ENCODE measurements around the gene HAUS8. TPM values are rescaled to one million over a fixed set of nuclear protein-coding genes. Genes with fewer than 3 reads are reported as not detected.

The HAUS8 gene
- total and polyA plus RNA-seq, 2 donors (not counting 3 experiments of a cell fraction or from before 2014, with no cell fraction given): 9.6 to 30.3 TPM

DNA sequence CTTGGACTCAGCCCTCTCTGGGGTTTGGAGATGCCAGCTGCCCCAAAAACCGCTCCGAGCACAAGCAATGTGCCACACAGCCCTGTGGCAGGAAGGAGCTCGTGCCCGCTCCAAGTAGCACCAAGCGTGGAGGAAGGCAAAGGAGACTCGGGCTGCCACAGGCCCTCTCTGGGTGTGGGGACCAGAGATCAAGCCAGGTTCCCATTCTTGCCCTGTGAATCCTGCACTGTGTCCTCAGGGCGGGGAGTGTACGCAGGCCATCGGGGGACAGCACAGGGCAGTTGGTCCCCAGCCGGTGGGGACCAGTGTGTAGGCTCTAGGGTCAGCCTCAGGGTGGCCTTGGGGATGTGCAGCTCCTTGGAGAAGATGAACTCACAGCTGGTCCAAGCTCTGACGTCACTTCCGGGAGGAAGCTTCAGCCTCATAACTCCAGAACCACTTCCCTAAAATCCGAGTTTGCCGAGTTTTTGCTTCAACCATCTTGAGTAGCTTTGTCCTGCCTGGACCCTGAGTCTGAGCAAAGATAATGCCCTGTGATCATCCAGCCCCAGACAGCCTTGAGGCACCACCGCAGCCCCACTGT is 39.3 kb downstream of the HAUS8 start:
- Histone ChIP-seq H4K20me1 (replicated peaks; ENCODE audit: control insufficient read depth, extremely low read depth, insufficient read depth, low read length) (no peaks in the 10 kb centered on the region), H3K36me3 (ENCODE audit: control insufficient read depth in 2 of 2, extremely low read depth in 1 of 2, insufficient read depth in 2 of 2, low read length in 2 of 2) (no peaks in the 10 kb centered on the region), H3K4me1 (ENCODE audit: control insufficient read depth, extremely low read depth, insufficient read depth, low read length) (no peaks in the 10 kb centered on the region), H3K9ac (replicated peaks; ENCODE audit: extremely low read depth, insufficient read depth, low read length) (no peak overlapping the region), H3K27me3 (ENCODE audit: control insufficient read depth in 2 of 2, insufficient read depth in 2 of 2, low read length in 2 of 2) (no peaks in the 10 kb centered on the region), H3K79me2 (ENCODE audit: control insufficient read depth, insufficient read depth, low read length) (no peaks in the 10 kb centered on the region), H3K4me2 (ENCODE audit: insufficient read depth, low read length) (no peak overlapping the region), H2AFZ (ENCODE audit: low read depth, low read length) (no peak overlapping the region), H3K9me1 (replicated peaks; ENCODE audit: control insufficient read depth, extremely low read depth, insufficient read depth, low read length) (no peaks in the 10 kb centered on the region), H3K9me3 (replicated peaks; ENCODE audit: control insufficient read depth, insufficient read depth, low read length) (no peaks in the 10 kb centered on the region), H3K27ac (ENCODE audit: insufficient read depth, low read depth, low read length) (no peak overlapping the region), H3K4me3 (replicated peaks in 1 of 3; ENCODE audit: insufficient read depth in 1 of 3, low read depth in 1 of 3, low read length in 3 of 3) (no peak overlapping the region)
- DNase-seq (ENCODE audit: low read depth, low spot score) (no peak), FAIRE-seq (no peak)
- TF ChIP-seq POLR2AphosphoS5 (IDR thresholded peaks at IDR 0.05; ENCODE audit: insufficient read depth, low read depth, low read length): no peak
- no peak for TF ChIP-seq GATA2 (IDR thresholded peaks at IDR 0.05; ENCODE audit: insufficient read depth, insufficient read length, low read depth, low read length)
- no peak for TF ChIP-seq EZH2 (IDR thresholded peaks at IDR 0.05; ENCODE audit: borderline replicate concordance, low read depth, low read length, severe bottlenecking)
- TF ChIP-seq POLR2A (IDR thresholded peaks at IDR 0.05; ENCODE audit: low read depth, low read length): no peak
- no peak for TF ChIP-seq MYC (IDR thresholded peaks at IDR 0.05; ENCODE audit: low read depth, low read length)
- no peak for TF ChIP-seq FOS (IDR thresholded peaks at IDR 0.05; ENCODE audit: borderline replicate concordance, insufficient read depth, low read length)
- TF ChIP-seq, protein P1, sequence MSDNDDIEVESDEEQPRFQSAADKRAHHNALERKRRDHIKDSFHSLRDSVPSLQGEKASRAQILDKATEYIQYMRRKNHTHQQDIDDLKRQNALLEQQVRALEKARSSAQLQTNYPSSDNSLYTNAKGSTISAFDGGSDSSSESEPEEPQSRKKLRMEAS (IDR thresholded peaks at IDR 0.05; ENCODE audit: insufficient read depth, insufficient read length): no peak
- TF ChIP-seq, protein P2, sequence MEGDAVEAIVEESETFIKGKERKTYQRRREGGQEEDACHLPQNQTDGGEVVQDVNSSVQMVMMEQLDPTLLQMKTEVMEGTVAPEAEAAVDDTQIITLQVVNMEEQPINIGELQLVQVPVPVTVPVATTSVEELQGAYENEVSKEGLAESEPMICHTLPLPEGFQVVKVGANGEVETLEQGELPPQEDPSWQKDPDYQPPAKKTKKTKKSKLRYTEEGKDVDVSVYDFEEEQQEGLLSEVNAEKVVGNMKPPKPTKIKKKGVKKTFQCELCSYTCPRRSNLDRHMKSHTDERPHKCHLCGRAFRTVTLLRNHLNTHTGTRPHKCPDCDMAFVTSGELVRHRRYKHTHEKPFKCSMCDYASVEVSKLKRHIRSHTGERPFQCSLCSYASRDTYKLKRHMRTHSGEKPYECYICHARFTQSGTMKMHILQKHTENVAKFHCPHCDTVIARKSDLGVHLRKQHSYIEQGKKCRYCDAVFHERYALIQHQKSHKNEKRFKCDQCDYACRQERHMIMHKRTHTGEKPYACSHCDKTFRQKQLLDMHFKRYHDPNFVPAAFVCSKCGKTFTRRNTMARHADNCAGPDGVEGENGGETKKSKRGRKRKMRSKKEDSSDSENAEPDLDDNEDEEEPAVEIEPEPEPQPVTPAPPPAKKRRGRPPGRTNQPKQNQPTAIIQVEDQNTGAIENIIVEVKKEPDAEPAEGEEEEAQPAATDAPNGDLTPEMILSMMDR (IDR thresholded peaks at IDR 0.05; ENCODE audit: extremely low read depth in 1 of 2, insufficient read depth in 1 of 2, low read depth in 1 of 2, low read length in 2 of 2): no peak
- no peak for TF ChIP-seq JUN (IDR thresholded peaks at IDR 0.05; ENCODE audit: borderline replicate concordance, insufficient read depth, insufficient read length, low read depth)
- BruUV-seq (replicated peaks): no TSS peak
- POLR2A ChIA-PET: no interaction called here
- intact Hi-C loops (cut with micrococcal nuclease) (no loop called here), dilution Hi-C loops (cut with MboI; ENCODE audit: extremely low pct_ligation_motif_present, low sequenced_read_pairs) (no loop called here)
- CTCF ChIA-PET: interaction anchor here (1.0 kb wide), 2 partner anchors 18 to 323 kb away, joined by 3 to 6 read pairs; no protein-coding TSS in a partner anchor
